K562 (cell line): ENCODE measurements around the gene INTS1. TPM values are rescaled to one million over a fixed set of nuclear protein-coding genes. Genes with fewer than 3 reads are reported as not detected.
A peak's percentile ranks its signal among the peaks of the same experiment; 100 is the strongest.

ENCODE experiments used
- ATAC-seq: fragments of 200-7000 bp; cut with Tn5 transposase; 3 replicates; pipeline ENCODE4 v1.9.1; 2020; ENCODE audit warnings: moderate library complexity
- BruUV-seq: library from RNA; stranded (reverse); fragments of 400-500 nt; replicated peaks from 2 replicates; lab custom pipeline; 2021; lab: Mats Ljungman, UMichigan
- CTCF ChIA-PET: fragments of 300-600 bp; formaldehyde crosslinking; extraction: SDS; loops from one replicate; lab custom pipeline; 2021; ENCODE audit warnings: low intra/inter-chr PET ratio; lab: Yijun Ruan, JAX
- POLR2A ChIA-PET: fragments of 300-600, 350-650 bp; sonication (Branson Sonifier 250); formaldehyde crosslinking; extraction: SDS; loops from one replicate; lab custom pipeline; 2021; ENCODE audit warnings: antibody characterized with exemption, inconsistent platforms; lab: Yijun Ruan, JAX
- DNase-seq, 4 experiments: peaks; one replicate each; pipeline versions ENCODE4 v3.0.0 to v3.0.0-alpha.2; 2011 to 2018; ENCODE audit warnings: low spot score in 3 of 4, mixed read lengths in 3 of 4; ENCODE audit errors: extremely low read depth in 1 of 4
- FAIRE-seq: peaks from 2 replicates; lab custom pipeline; 2011; peaks lifted over from hg19 to GRCh38; lab: Jason Lieb, UNC
- H2AFZ ChIP-seq: 2 replicates; pipeline ENCODE4 v1.6.0; 2011; ENCODE audit warnings: low read depth, low read length, control low read depth, inconsistent platforms
- H3K27ac ChIP-seq: fragments of 200-600 bp; 3 replicates; pipeline ENCODE4 v1.8.0; 2011; ENCODE audit warnings: low read depth, mild to moderate bottlenecking, control low read depth, inconsistent platforms, low read length, moderate library complexity, mixed read lengths; ENCODE audit errors: extremely low read depth
- H3K27me3 ChIP-seq, 2 experiments: fragments of 300-600 bp in 1 of 2; 2 replicates in 1 of 2; 3 replicates in 1 of 2; pipeline versions ENCODE4 v1.6.0 to v1.8.0; 2011; ENCODE audit warnings: inconsistent platforms in 2 of 2, low read length in 2 of 2, mild to moderate bottlenecking in 1 of 2, mixed read lengths in 1 of 2, moderate library complexity in 1 of 2; ENCODE audit not compliant: control insufficient read depth in 2 of 2, insufficient read depth in 2 of 2
- H3K36me3 ChIP-seq: fragments of 300-600 bp; 3 replicates; pipeline ENCODE4 v1.8.0; 2011; ENCODE audit warnings: mild to moderate bottlenecking, low read length, inconsistent platforms; ENCODE audit not compliant: control insufficient read depth, insufficient read depth
- H3K4me1 ChIP-seq, 2 experiments: fragments of 200-600 bp in 1 of 2; replicated peaks in 1 of 2; 2 replicates in 1 of 2; 3 replicates in 1 of 2; pipeline versions ENCODE4 v1.5.1 to v1.8.0; 2011; ENCODE audit warnings: inconsistent platforms in 2 of 2, low read length in 2 of 2, mild to moderate bottlenecking in 1 of 2, mixed read lengths in 1 of 2, moderate library complexity in 1 of 2; ENCODE audit not compliant: control insufficient read depth in 2 of 2, insufficient read depth in 2 of 2
- H3K4me2 ChIP-seq: 2 replicates; pipeline ENCODE4 v1.6.1; 2011; ENCODE audit warnings: low read length, control low read depth, inconsistent platforms, mixed read lengths; ENCODE audit not compliant: insufficient read depth
- H3K4me3 ChIP-seq: fragments of 200-600 bp; sonication (generic), shearing (Covaris generic); 2 replicates; pipeline ENCODE4 v1.5.1; 2016; ENCODE audit warnings: control low read depth, inconsistent platforms
- H3K79me2 ChIP-seq: fragments of 200-600 bp; 3 replicates; pipeline ENCODE4 v1.8.0; 2011; ENCODE audit warnings: low read length, inconsistent platforms; ENCODE audit not compliant: control insufficient read depth, insufficient read depth
- H3K9ac ChIP-seq, 2 experiments: 2 replicates each; pipeline versions ENCODE4 v1.6.0 to v1.6.1; 2011; ENCODE audit warnings: low read depth in 2 of 2, low read length in 2 of 2, control low read depth in 1 of 2, inconsistent platforms in 1 of 2, mild to moderate bottlenecking in 1 of 2, mixed read lengths in 1 of 2; ENCODE audit not compliant: insufficient read depth in 1 of 2
- H3K9me1 ChIP-seq: one replicate; pipeline ENCODE4 v1.6.0; 2011; ENCODE audit warnings: inconsistent platforms, mild to moderate bottlenecking, low read length, moderate library complexity; ENCODE audit not compliant: control insufficient read depth, insufficient read depth
- H3K9me3 ChIP-seq: replicated peaks from 2 replicates; pipeline ENCODE4 v1.5.1; 2011; ENCODE audit warnings: low read depth, low read length, inconsistent platforms; ENCODE audit not compliant: control insufficient read depth, insufficient read depth
- H4K20me1 ChIP-seq: replicated peaks from 2 replicates; pipeline ENCODE4 v1.6.1; 2011; ENCODE audit warnings: low read length, inconsistent platforms, mixed read lengths; ENCODE audit not compliant: control insufficient read depth, insufficient read depth
- CREB3 ChIP-seq: fragments of 450-650 bp; conservative IDR thresholded peaks from 2 replicates; pipeline ENCODE4 v1.6.1; 2016; ENCODE audit warnings: missing genetic modification characterization, low read depth, mild to moderate bottlenecking, missing compliant biosample characterization, moderate library complexity
- DACH1 ChIP-seq: fragments of 450-650 bp; IDR thresholded peaks from 2 replicates; pipeline ENCODE4 v1.6.1; 2018; ENCODE audit not compliant: partially characterized antibody
- MTF1 ChIP-seq: fragments of 250-450 bp; sonication (Bioruptor Pico); IDR thresholded peaks from 2 replicates; pipeline ENCODE4 v1.9.0; 2021; ENCODE audit warnings: moderate library complexity, mild to moderate bottlenecking, inconsistent platforms, borderline replicate concordance
- NFIX ChIP-seq: fragments of 250-450 bp; sonication (Bioruptor Pico); IDR thresholded peaks from 2 replicates; pipeline ENCODE4 v1.4.0; 2020; ENCODE audit warnings: low read depth, mild to moderate bottlenecking, moderate library complexity
- NR4A1 ChIP-seq, 2 experiments: fragments of 250-450 bp in 1 of 2; fragments of 450-650 bp in 1 of 2; sonication (Bioruptor Pico) in 1 of 2; IDR thresholded peaks; 2 replicates each; pipeline versions ENCODE4 v1.4.0 to v1.6.1; 2016 to 2020; ENCODE audit warnings: mild to moderate bottlenecking in 2 of 2, missing compliant biosample characterization in 1 of 2, missing genetic modification characterization in 1 of 2, moderate library complexity in 1 of 2
- PPARD ChIP-seq: fragments of 250-450 bp; sonication (Bioruptor Pico); IDR thresholded peaks from 2 replicates; pipeline ENCODE4 v1.8.0; 2022; ENCODE audit warnings: inconsistent platforms, mild to moderate bottlenecking, moderate library complexity
- PYGO2 ChIP-seq: fragments of 450-650 bp; IDR thresholded peaks from 2 replicates; pipeline ENCODE4 v1.6.1; 2016; ENCODE audit warnings: mild to moderate bottlenecking, missing genetic modification characterization, moderate library complexity, missing compliant biosample characterization
- RBM34 ChIP-seq: fragments of 200-400 bp; formaldehyde crosslinking; IDR thresholded peaks from 2 replicates; pipeline ENCODE4 v1.6.1; 2018; ENCODE audit warnings: low read length, borderline replicate concordance; ENCODE audit not compliant: insufficient read depth
- SFPQ ChIP-seq: fragments of 200-400 bp; formaldehyde crosslinking; IDR thresholded peaks from 2 replicates; pipeline ENCODE4 v1.6.1; 2017; ENCODE audit warnings: mild to moderate bottlenecking, low read depth, low read length, moderate library complexity
- SIN3B ChIP-seq: fragments of 450-650 bp; IDR thresholded peaks from 2 replicates; pipeline ENCODE4 v1.6.1; 2017; ENCODE audit warnings: low read depth, mild to moderate bottlenecking, moderate library complexity
- WHSC1 ChIP-seq: IDR thresholded peaks from one replicate; pipeline ENCODE4 v1.6.1; 2012; ENCODE audit warnings: low read length, control low read depth, inconsistent platforms
- ZNF586 ChIP-seq: fragments of 450-650 bp; formaldehyde crosslinking; conservative IDR thresholded peaks from 2 replicates; pipeline ENCODE4 v1.4.0; 2020; ENCODE audit warnings: mild to moderate bottlenecking, moderate library complexity
- WGBS: fragments of 100-300 bp; shearing (Covaris generic); methylation state at CpG from one replicate; pipeline ENCODE4 v1.1.6; 2016; ENCODE audit warnings: low coverage, mixed read lengths; ENCODE audit not compliant: insufficient coverage; ENCODE audit errors: missing lambda C conversion rate; 5-methylcytosine and 5-hydroxymethylcytosine counted together
- in situ Hi-C: fragments of 300-500 bp; cut with MboI; formaldehyde crosslinking; loops from 4 replicates; pipeline ENCODE4 v1.15.0; 2018; ENCODE audit warnings: inconsistent platforms, mixed read lengths
- intact Hi-C: fragments of 100-400 bp; cut with micrococcal nuclease; formaldehyde crosslinking; loops from 2 replicates; pipeline ENCODE4 v1.14.2; 2022
- polyA plus RNA-seq, 8 experiments: library from polyadenylated mRNA; depleted of rRNA in 4 of 8; stranded (reverse) in 5 of 8; unstranded in 3 of 8; fragments of >200 nt; fragmentation: Nextera tagmentation in 2 of 8; fragmentation: Illumina TruSeq in 1 of 8; extraction: Ambion mirVana in 2 of 8; extraction: Trizol in 1 of 8; gene quantifications; 2 replicates each; pipeline versions ENCODE4 v1.2.1 to v1.2.3, GENCODE V29; 2011 to 2014; ENCODE audit warnings: inconsistent platforms in 1 of 8, missing spikeins in 1 of 8
- total RNA-seq, 7 experiments: library from RNA; depleted of rRNA in 6 of 7; stranded (reverse); fragments of >200 nt in 6 of 7; fragmentation: Illumina TruSeq in 2 of 7; extraction: Trizol in 2 of 7; gene quantifications; 2 replicates each; pipeline versions ENCODE4 v1.2.1 to v1.2.3, GENCODE V29; 2011 to 2021; ENCODE audit warnings: low replicate concordance in 1 of 7

INTS1 gene
- total and polyA plus RNA-seq, 9 of the 15 experiments (the other 6 are each of a cell fraction or from before 2014, with no cell fraction given), result 0.34 to 119 (median 18.5) TPM

GRCh38 chr7:1424041-1424440 is 80.1 kb downstream of the INTS1 start:
- no peak for FAIRE-seq
- no peak overlapping the region for H2AFZ ChIP-seq
- H3K4me1 ChIP-seq, result peaks cover 7 to 51% of the 10 kb centered on the region in 2 experiments; a peak in 4 of 5 replicates
- in situ Hi-C loops, result no loop called here
- H3K9me1 ChIP-seq, result no peaks in the 10 kb centered on the region
- no TSS peak for BruUV-seq
- ChIA-PET CTCF (no interaction called here), POLR2A (no interaction called here)
- H3K9ac ChIP-seq, result peak overlapping the region in 1 of 2 experiments; percentile 23; a peak in 1 of 4 replicates
- no peak overlapping the region for H3K4me2 ChIP-seq
- H3K79me2 ChIP-seq, result no peaks in the 10 kb centered on the region
- no peaks in the 10 kb centered on the region for H3K36me3 ChIP-seq
- H3K27me3 ChIP-seq, result peaks cover 0 to 14% of the 10 kb centered on the region in 2 experiments; a peak in 3 of 5 replicates
- H3K9me3 ChIP-seq, result no peaks in the 10 kb centered on the region
- no peak overlapping the region for H3K27ac ChIP-seq
- ATAC-seq, result no peak
- TF ChIP-seq SFPQ (no peak), MTF1 (no peak), SIN3B (no peak), PYGO2 (tag) (no peak), RBM34 (no peak), ZNF586 (CRISPR knock-in tag) (no peak), NFIX (CRISPR knock-in tag) (no peak), CREB3 (no peak), DACH1 (no peak), NR4A1 (CRISPR knock-in tag; IDR thresholded peaks at IDR 0.05) (no peak), NR4A1 (tag; IDR thresholded peaks at IDR 0.05) (no peak), PPARD (CRISPR knock-in tag) (no peak), WHSC1 (no peak)
- no peaks in the 10 kb centered on the region for H4K20me1 ChIP-seq
- intact Hi-C loops, result no loop called here
- 52% methylated on average over 10 of the region's 12 CpGs for WGBS
- H3K4me3 ChIP-seq, result no peak overlapping the region
- no peak for DNase-seq
